GM18909 (cell line): ENCODE data around the gene NTM.
"Not testable (repeated sequence)": the region's sequence is repeated elsewhere in the genome, so short reads cannot be mapped to it uniquely, and the experiment has no call there.

Experiments
- ATAC-seq: cut with Tn5 transposase; IDR thresholded peaks from one replicate; pipeline ENCODE4 v1.9.1; 2021; ENCODE audit warnings: mild to moderate bottlenecking; ENCODE audit not compliant: unreplicated experiment, poor library complexity

Gene NTM

DNA sequence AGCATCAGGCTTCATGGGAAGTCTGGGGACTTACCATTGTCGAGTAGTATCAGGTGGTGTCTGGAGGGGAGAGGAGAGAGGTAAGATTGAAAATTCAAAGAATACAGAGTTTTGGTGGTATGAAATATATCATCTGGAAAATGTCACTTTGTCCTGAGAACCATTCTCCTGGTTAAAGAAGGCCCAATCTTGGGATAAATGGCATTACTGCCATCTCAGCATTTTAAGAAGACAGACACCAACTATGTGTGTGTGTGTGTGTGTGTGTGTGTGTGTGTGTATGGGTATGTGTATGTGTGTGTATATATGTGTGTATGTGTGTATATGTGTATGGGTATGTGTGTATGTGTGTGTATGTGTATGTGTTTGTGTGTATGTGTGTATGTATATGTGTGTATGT is 673.3 kb downstream of the NTM start:
- no peak for ATAC-seq

DNA sequence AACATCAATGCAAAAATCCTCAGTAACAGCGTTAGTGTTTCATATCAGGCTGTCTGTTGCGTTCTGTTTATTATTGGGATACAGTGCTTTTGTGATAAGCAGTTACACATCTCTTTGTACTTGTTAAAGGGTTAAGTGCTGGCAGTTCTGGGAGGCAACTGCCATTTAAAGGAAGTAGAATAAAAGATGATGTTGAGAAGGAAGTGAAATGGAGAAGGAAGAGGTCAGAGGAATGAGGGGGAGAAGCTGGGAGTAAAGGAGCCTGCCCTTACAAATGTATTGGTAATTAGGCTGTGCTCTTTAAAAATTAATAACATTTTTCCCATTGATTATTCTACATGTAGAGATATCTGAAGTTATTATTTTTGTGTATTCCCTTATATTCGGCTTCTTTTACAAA is 674.7 kb downstream of the NTM start:
- no peak for ATAC-seq

DNA sequence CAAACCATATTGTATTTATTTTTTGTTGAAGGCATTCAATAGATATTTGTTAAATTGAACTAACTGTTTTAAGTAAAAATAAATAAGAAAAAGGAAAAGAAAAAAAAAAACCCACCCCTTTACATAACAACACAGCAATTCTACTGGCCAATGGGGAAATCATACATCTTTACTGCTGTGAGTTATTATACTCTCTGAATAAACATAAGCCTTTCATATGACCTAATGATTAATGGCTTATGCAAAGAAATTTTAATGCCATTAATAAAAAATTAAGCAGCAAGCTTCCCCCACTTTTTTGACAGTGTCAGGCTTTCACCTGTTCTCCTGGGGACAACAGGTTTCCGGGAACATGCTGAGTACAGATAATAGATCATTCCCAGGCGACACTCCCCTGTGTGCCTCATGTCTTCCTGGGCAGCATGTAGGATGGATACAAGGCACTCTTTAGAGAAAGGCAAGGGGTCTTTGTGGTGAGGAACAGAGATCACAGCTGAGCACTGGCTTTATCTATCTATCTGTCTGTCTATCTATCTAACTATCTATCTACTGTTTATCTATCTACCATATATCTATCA is 676.0 kb downstream of the NTM start:
- no peak for ATAC-seq

DNA sequence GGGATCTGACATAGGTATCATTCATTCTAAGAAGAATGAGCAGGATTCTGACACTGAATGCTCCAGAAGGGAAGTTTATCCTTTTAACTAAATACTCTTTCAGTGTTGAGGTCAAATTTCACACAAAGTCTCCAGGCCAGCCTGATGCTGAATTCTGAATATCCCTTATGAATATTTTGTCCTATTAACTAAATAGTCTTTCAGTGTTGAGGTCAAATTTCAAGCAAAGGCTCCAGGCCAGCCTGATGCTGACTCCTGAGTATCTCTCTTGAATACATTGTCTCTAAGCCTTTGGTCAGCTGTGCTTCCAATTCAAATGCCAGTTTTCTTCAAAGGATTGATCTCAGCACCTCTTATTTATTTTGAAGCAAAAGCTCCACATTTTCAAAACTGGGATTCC is 676.8 kb downstream of the NTM start:
- ATAC-seq: no peak

DNA sequence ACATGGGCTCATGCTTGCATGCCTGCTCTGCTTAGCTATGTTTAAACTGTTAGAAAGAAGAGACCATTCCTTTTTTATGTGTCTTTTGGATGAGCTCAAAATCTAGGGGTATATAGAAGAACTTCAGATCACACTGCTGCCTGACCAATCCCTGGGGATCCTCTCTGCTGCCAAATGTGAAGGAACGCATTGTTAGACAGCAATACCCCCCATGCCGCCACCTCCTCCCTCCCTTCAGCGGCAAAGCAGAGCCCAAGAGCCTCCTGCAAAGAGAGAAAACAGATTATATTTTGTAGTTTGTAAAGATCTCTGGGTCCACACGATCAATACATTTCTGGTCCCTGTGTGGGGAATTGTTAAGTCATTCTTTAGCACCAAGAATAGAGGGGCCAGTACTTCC is 677.6 kb downstream of the NTM start:
- ATAC-seq: no peak

DNA sequence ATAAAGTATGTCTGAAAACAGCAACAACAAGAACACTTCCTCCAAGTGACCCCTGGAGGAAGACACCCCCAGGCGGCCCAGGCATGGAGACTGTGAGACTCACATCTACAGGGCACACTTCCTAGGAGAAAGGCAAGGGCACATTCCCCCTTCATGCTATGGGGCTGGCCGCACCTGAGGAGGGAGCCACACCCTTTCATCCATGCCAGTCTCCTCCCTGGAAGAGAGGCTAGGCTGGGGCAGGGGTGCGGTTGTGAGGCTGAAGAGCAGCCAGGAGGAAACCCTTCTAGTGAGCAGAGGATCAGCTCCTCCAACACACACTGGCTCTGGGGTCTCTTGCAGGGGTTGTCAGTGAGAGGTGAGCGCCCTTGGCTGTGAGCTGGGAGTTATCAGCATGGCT is 678.8 kb downstream of the NTM start:
- ATAC-seq: no peak

DNA sequence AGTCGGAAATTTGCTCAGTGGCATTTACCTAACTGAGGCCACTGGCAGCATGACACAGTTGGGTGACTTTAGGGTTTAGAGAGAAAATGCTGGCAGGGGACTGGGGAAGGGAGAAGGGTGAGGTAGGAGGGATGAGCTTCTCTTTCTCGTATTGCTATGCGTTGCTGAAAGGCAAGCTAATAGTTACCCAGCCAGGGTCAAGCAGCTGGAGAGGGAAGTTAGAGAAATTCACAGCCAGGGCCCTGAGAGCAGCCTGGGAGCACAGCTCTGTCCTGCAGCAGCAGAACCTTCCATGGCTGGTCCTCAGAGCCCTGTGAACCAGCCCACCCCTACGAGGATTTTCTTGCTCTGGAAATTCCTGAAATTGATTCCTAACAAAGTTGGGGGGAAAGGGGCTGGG is 679.6 kb downstream of the NTM start:
- ATAC-seq: no peak

DNA sequence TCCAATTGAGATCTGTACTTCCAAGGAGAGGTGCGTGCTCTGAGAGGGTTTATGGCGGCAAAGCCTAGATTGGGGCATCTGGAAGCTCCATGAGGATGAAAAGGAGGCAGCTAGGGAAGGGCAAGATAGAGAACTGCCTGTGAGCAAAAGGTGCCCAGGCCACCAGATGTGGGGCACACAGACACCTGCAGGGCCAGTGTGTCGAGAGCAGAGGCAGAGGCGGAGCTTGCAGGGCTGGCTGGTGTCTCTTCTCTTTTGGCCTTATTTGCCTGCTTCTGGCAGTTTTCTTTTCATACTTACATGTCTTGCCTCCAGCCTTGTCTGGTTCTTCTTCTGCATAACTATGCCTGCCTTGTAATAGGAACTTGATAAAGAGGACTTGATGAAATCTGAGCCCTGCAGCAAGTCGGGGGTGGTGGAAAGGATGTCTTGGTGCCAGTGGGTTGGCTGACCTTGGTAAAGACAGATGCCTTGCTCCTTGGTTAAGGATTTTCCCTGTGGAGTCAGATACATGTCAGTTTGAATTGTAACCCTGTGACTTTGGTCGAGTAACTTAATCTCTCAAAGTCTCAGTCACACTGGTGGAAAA is 680.3 kb downstream of the NTM start:
- ATAC-seq: no peak

DNA sequence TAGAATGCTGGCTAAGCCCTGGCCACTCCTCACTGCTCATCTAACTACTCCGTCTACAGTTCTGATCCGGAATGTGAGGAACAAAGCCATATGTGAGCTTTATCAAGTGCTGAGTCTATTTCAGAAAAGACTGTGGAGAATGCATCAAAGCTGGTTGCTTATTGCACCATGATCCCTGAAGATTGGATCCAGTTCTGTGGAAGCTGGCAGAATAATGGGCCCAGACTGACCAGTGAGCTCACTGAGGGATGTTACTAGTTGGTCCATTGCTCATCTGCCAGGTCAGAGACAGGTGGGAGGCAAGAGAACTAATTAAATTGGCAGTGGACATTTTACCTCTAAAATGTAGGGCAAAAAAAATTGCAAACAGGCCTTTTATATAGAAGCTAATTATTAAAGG is 681.3 kb downstream of the NTM start:
- no peak for ATAC-seq

DNA sequence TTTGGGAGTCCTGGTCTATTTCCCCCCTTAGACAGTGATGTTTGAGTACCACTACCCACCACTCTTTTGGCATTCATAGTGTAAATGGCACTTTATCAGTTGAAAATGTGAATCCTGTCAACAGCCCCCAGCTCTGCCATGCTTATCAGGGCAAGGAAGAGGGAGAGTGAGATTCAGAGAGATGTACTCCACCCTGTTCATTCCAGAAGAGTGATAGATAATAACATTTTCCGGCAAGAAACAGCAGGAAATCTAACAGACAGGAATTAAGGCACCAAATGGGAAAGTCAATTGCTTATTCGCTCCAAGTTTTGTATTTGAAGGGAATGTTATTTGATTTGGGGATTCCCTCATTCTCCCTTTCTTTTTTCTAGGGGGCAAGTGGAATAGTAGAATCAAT is 681.9 kb downstream of the NTM start:
- no peak for ATAC-seq

DNA sequence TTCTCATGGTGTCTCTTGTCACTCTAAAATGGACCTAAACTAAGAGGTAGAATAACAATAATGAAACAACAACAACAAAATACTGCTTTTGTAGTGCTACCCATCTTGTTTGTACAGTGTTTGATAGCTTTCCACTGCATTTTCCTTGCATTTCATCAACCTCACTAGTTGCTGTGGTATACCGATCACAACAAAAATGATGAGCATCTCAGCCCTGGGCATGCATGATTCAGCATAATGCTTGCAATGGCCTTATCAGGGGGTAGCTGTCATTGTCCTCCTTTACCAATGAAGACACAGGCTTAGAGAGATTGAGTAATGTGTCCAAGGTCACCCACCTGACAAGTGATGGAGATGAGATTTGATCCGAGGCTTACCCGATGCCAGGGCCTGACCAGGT is 682.5 kb downstream of the NTM start:
- ATAC-seq: no peak

DNA sequence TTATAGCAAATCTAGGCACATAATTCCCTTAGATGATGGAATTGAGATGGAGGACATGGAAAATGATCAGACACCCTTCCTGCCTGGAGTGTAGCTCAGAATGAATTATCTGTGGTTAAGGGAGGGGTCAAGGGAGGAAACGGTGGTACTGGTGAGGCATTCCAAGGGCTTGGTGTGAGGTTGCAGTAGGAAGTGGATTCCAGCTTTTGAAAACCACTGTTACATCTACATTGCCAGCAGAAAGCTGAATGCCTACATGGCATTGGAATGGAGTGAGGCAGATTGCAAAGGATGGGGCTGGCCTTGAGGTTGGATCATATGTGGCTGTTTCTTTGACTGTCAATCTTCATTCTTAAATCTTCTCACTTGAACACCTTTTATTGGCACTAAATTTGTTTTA is 684.4 kb downstream of the NTM start:
- ATAC-seq: no peak

DNA sequence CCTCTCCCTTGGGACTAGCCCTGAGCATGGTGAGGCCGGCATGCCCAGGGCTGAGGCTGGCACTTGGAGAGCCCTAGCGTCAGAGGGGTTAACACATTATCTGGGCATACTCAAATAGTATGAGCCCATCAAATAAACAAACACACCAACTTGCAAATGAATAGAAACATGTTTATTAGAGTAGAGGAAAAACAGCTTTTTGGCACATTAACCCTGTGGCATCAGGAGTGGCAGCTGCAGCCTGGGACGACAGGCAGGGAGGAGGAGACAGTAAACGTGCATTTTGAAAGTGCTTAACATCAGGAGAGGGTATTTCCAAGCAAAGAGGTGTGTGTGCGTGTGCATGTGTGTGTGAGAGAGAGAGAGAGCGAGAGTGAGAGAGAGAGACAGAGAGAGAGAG is 684.9 kb downstream of the NTM start:
- no peak for ATAC-seq

DNA sequence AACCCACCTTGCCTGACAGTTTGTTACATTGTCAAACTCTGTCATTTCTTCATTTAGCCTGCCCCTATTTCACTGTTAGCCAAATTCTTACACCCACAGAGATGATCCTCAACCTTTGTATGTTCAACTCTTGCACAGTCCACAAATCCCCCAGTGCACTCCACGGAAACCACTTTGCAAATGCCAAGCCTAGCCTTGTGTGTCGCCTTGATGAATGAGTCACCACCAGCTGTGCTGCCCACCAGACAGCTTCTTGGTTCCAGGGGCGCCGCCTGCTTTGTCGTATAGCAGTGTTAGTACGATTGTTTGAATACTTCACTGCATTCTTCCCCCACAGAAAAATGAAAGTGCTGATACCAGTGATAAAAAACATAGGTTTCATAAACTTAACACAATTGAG is 686.3 kb downstream of the NTM start:
- no peak for ATAC-seq

DNA sequence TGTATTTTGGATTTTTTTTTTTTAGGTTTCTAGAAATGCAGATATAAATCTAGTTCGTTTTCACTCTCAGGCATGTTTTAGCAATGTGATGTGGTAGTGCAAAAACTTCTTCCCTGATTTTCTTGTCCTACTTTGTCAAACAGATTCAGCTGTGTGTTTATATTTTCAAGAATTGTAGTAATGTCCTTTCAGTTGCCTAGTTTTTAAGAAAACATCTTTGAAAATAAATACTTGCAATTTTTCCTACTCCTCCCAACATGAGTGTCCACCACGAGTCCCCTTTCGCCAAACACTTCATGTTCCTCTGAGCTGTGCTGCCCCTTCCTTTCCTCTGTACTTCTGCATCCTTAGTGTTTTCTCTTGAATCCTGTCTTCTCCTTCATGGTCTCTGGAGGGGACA is 686.9 kb downstream of the NTM start:
- ATAC-seq: no peak

DNA sequence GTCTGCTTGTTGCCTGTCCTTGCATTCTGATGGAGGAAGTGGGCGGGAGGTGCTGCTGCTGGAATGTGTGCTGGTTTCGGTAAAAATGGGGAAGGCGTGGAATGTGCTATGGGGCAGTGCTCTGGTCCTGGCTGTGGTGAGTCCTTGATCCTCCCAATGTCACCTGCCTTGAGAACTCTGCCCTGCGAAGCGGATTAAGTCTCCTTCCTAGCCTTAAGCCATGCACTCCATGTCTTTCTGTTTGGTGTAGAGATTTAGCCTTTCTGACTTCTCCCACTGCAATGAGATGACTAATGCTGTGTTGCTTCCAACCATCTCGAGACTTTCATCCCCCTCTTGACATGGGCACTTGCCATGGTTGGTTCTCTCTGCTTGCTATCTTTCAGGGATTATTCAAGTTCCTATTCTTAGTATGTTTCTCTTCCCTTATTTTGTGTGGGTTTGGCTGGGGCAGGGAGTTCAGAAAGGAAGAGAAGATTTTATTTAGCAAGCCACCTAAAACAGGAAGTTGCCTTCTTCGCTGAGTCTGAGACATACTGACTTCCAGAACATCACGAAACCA is 687.9 kb downstream of the NTM start:
- ATAC-seq: no peak

DNA sequence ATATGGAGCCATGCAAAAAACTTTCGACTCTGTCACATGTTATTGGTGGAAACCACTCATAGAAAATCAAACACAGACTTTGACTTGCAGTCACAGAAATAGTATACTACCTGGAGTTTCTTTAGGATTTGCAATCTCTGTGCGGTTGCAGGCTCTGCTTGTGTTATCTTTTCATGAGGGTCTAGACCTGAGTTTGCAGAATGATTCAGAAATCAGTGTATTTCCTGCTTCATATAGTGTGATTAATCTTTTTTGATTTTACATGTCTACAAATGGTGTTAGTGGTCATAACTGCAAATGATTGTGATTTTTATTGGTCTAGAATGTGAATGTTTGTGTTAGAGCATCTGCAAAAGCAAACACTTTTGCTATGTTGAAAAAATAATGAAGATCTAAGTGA is 690.2 kb downstream of the NTM start:
- ATAC-seq: no peak

DNA sequence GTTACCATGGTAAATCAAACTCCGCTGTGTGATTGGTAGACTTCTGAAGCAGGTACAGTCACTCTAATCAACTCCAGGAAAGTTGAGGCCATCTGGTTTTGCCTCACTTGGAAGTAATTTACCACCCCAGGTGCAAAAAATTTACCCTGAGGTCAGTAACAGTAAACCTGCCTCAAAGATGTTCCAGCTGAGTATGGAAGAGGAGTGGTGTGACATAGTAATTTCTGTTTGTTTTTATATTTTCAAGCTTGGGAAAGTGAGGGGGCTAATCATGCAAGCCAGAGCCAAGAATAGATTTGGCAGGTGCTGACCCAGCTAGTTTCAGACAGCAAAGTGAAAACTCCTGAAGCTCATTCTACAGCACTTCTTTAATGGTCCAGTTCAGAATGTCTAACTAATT is 691.6 kb downstream of the NTM start:
- ATAC-seq: no peak

DNA sequence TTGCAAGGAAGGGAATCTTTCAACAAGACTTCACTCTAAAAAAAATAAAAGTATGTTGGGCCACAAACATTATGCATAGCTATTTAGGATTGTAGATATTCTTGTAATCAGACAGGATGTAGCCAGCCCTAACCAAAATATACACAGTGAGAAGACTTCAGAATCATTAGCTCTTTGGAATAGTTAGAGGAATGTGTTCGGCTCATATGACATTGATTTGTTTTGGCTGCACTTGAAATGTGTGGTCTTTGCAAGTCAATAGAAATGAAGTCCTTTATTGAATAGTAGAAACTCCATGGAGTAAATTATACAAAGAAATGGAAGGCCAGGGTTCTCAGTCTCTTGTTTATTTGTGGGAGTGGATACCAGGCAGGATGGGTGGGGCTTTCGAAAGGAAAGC is 692.1 kb downstream of the NTM start:
- no peak for ATAC-seq

DNA sequence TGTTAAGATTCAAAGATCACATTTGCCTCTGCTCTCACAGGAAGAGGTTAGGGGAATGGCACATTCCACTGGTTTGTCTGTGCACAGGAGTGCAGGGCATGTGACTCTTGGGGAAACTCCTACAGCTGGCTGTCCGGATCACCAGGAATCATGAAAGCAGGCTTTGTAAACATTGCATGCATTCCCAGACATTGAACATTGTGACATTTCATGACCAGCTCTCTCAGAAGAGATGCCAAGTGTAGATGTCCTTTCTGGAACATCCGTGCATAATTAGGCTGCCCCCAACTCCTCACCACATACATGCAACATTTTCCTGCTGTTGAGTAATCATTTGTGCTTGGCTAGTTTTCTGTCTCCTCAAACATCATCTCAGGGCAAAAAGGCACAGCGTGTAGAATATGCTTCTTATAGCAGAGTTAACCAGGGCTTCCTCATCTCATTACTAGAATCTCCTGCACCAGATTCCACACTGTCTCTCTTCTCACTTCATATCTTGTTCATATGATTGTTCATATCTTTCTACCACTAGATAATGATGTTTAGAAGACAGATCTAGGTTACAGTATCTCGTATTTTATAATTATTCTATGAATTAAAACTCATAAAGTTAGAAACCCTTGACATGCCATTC is 694.7 kb downstream of the NTM start:
- ATAC-seq: no peak

DNA sequence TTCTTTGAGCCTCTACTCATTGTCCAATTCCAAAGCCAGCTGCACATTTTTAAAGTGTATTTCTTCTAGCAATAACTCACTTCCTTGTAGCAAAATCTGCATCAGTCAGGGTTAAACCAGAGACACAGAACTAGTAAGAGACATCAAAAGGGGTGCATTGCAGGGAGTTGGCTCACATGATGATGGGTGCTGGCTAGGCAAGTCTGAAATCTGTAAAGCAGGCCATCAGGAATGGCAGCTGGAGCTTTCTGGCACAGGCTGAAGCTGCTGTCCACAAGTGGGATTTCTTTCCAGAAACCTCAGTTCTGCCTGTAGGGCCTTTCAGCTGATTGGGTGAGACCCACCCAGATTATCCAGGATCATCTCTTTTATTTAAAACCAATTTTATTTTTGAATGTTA is 698.1 kb downstream of the NTM start:
- no peak for ATAC-seq

DNA sequence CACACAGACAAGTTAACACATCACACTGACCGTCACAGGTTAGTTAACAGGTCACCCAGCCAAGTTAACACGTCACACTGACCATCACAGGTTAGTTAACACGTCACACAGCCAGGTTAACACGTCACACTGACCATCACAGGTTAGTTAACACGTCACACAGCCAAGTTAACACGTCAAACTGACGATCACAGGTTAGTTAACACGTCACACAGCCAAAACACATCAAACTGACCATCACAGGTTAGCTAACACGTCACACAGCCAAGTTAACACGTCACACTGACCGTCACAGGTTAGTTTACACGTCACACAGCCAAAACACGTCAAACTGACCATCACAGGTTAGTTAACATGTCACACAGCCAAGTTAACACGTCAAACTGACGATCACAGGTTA is 699.2 kb downstream of the NTM start:
- not testable (repeated sequence) for ATAC-seq
